ENCODE results near the gene THSD1. TPM values are rescaled to one million over a fixed set of nuclear protein-coding genes. Genes with fewer than 3 reads are reported as not detected.

The THSD1 gene
- total and polyA plus RNA-seq, 10 of the 15 experiments (the other 5 are each of a cell fraction or from before 2014, with no cell fraction given), result 0.03 to 0.20 (median 0.13) TPM; not detected in 2

GRCh38 chr13:52450012-52450792, 44.2 kb upstream of the THSD1 start, which contains the start of gene VPS36 (continued):
- no peak for TF ChIP-seq SKIL (IDR thresholded peaks at IDR 0.05; ENCODE audit: low read depth, poor library complexity, severe bottlenecking)
- TF ChIP-seq HCFC1 (IDR thresholded peaks at IDR 0.05; ENCODE audit: low read length), result peak; percentile 46; the same call in 1 of the 2 replicates
- peak; percentile 94 for TF ChIP-seq POLR2A (IDR thresholded peaks at IDR 0.05; ENCODE audit: low read depth, low read length)
- no peak for TF ChIP-seq ZNF274 (IDR thresholded peaks at IDR 0.05; ENCODE audit: insufficient read depth, insufficient read length)
- peak; percentile 74; the same call in 1 of the 2 replicates for TF ChIP-seq RBBP5 (conservative IDR thresholded peaks at IDR 0.05)
- no peak for TF ChIP-seq ZBTB33 (IDR thresholded peaks at IDR 0.05)
